Fibroblast of lung (primary cell): ENCODE results near the gene MCTP1. TPM values are rescaled to one million over a fixed set of nuclear protein-coding genes. Genes with fewer than 3 reads are reported as not detected.

ENCODE experiments used
- DNase-seq, 2 donors: peaks; one replicate each; pipeline versions ENCODE4 v3.0.0 to v3.0.0-alpha.2; 2010; ENCODE audit warnings: low read depth in 2 of 2
- H2AFZ ChIP-seq: 2 replicates; pipeline ENCODE4 v1.5.1; 2012; ENCODE audit warnings: low read length, control low read depth, inconsistent platforms
- H3K27ac ChIP-seq: 2 replicates; pipeline ENCODE4 v1.5.1; 2011; ENCODE audit warnings: low read length, control low read depth; ENCODE audit not compliant: insufficient read depth
- H3K27me3 ChIP-seq: 2 replicates; pipeline ENCODE4 v1.5.1; 2011; ENCODE audit warnings: mild to moderate bottlenecking, low read length; ENCODE audit not compliant: control insufficient read depth, insufficient read depth
- H3K36me3 ChIP-seq: 2 replicates; pipeline ENCODE4 v1.5.1; 2011; ENCODE audit warnings: low read length; ENCODE audit not compliant: control insufficient read depth, insufficient read depth
- H3K4me1 ChIP-seq: 2 replicates; pipeline ENCODE4 v1.5.1; 2011; ENCODE audit warnings: low read length; ENCODE audit not compliant: control insufficient read depth, insufficient read depth; ENCODE audit errors: extremely low read depth
- H3K4me2 ChIP-seq: 2 replicates; pipeline ENCODE4 v1.5.1; 2011; ENCODE audit warnings: low read length, control low read depth; ENCODE audit not compliant: insufficient read depth; ENCODE audit errors: extremely low read depth
- H3K4me3 ChIP-seq, 4 experiments: fragments of 200-600 bp in 1 of 4; sonication (generic) in 1 of 4; replicated peaks in 1 of 4; 2 replicates each; pipeline ENCODE4 v1.5.1; 2011 to 2016; ENCODE audit warnings: low read length in 4 of 4, low read depth in 3 of 4, mild to moderate bottlenecking in 3 of 4, control low read depth in 2 of 4, inconsistent platforms in 1 of 4, mixed read lengths in 1 of 4; ENCODE audit not compliant: insufficient read depth in 1 of 4; ENCODE audit errors: control extremely low read depth in 1 of 4
- H3K79me2 ChIP-seq: 2 replicates; pipeline ENCODE4 v1.5.1; 2012; ENCODE audit warnings: mild to moderate bottlenecking, low read length, inconsistent platforms; ENCODE audit not compliant: control insufficient read depth, insufficient read depth
- H3K9ac ChIP-seq: 2 replicates; pipeline ENCODE4 v1.5.1; 2011; ENCODE audit warnings: mild to moderate bottlenecking, low read length, control low read depth; ENCODE audit not compliant: insufficient read depth
- H3K9me3 ChIP-seq: 2 replicates; pipeline ENCODE4 v1.5.1; 2012; ENCODE audit warnings: low read depth, low read length; ENCODE audit not compliant: control insufficient read depth, insufficient read depth
- H4K20me1 ChIP-seq: 2 replicates; pipeline ENCODE4 v1.5.1; 2011; ENCODE audit warnings: low read length; ENCODE audit not compliant: control insufficient read depth, insufficient read depth; ENCODE audit errors: extremely low read depth
- EZH2 ChIP-seq: IDR thresholded peaks from 2 replicates; pipeline ENCODE4 v1.5.1; 2012; ENCODE audit warnings: low read length, control low read depth, mild to moderate bottlenecking; ENCODE audit errors: missing control alignments
- polyA plus RNA-seq, 2 donors: library from polyadenylated mRNA; depleted of rRNA in 1 of 2; stranded (reverse) in 1 of 2; unstranded in 1 of 2; fragments of >200 nt; gene quantifications; 2 replicates each; pipeline ENCODE4 v1.2.1, GENCODE V29; 2011 to 2012; ENCODE audit warnings: missing spikeins in 1 of 2
- total RNA-seq: library from RNA; depleted of rRNA; stranded (reverse); fragments of >200 nt; gene quantifications from 2 replicates; pipeline ENCODE4 v1.2.1, GENCODE V29; 2014
- TF ChIP-seq, protein P1 (sequence below), 2 donors: IDR thresholded peaks in 1 of 2; conservative IDR thresholded peaks in 1 of 2; 1 replicate in 1 of 2; 2 replicates in 1 of 2; pipeline ENCODE4 v1.5.1; 2011 to 2012; ENCODE audit warnings: low read length in 2 of 2, control low read depth in 1 of 2, inconsistent platforms in 1 of 2, low read depth in 1 of 2, mild to moderate bottlenecking in 1 of 2

MCTP1 gene
- total and polyA plus RNA-seq, 2 donors (not counting 1 experiment from before 2014, with no cell fraction given): 0.78 to 7.9 TPM

GRCh38 chr5:94916619-94917018 lies 368.3 kb downstream of the MCTP1 start:
- TF ChIP-seq EZH2: no peak
- TF ChIP-seq, protein P1, sequence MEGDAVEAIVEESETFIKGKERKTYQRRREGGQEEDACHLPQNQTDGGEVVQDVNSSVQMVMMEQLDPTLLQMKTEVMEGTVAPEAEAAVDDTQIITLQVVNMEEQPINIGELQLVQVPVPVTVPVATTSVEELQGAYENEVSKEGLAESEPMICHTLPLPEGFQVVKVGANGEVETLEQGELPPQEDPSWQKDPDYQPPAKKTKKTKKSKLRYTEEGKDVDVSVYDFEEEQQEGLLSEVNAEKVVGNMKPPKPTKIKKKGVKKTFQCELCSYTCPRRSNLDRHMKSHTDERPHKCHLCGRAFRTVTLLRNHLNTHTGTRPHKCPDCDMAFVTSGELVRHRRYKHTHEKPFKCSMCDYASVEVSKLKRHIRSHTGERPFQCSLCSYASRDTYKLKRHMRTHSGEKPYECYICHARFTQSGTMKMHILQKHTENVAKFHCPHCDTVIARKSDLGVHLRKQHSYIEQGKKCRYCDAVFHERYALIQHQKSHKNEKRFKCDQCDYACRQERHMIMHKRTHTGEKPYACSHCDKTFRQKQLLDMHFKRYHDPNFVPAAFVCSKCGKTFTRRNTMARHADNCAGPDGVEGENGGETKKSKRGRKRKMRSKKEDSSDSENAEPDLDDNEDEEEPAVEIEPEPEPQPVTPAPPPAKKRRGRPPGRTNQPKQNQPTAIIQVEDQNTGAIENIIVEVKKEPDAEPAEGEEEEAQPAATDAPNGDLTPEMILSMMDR (conservative IDR thresholded peaks at IDR 0.05 in 1 of 2, IDR thresholded peaks at IDR 0.05 in 1 of 2; ENCODE audit: low read depth in 1 of 2, low read length in 2 of 2): no peak
- H3K4me1 ChIP-seq: no peaks in the 10 kb centered on the region
- H3K9ac ChIP-seq: no peak overlapping the region
- H3K4me2 ChIP-seq: no peak overlapping the region
- no peaks in the 10 kb centered on the region for H3K79me2 ChIP-seq
- no peak overlapping the region for H3K27ac ChIP-seq
- no peaks in the 10 kb centered on the region for H3K36me3 ChIP-seq
- no peaks in the 10 kb centered on the region for H3K27me3 ChIP-seq
- DNase-seq: no peak
- no peak overlapping the region for H2AFZ ChIP-seq
- no peaks in the 10 kb centered on the region for H4K20me1 ChIP-seq
- H3K4me3 ChIP-seq: no peak overlapping the region
- H3K9me3 ChIP-seq: no peaks in the 10 kb centered on the region

DNA sequence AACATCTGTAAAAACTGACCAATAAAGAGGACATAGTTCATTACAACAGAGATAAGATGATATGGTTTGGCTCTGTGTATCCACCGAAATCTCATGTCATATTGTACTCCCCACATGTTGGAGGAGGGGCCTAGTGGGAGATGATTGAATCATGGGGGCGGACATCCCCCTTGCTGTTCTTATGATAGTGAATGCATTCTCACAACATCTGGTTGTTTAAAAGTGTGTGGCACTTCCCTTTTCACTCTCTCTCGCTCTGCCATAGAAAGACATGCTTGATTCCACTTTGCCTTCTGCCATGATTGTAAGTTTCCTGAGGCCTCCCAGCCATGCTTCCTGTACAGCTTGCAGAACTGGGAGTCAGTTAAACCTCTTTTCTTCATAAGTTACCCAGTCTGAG lies 373.6 kb downstream of the MCTP1 start:
- Histone ChIP-seq H3K27ac (no peak overlapping the region), H3K4me3 (no peak overlapping the region), H2AFZ (no peak overlapping the region), H3K36me3 (no peaks in the 10 kb centered on the region), H3K4me1 (no peaks in the 10 kb centered on the region), H3K9me3 (no peaks in the 10 kb centered on the region), H3K79me2 (no peaks in the 10 kb centered on the region), H3K27me3 (no peaks in the 10 kb centered on the region), H3K9ac (no peak overlapping the region), H3K4me2 (no peak overlapping the region), H4K20me1 (no peaks in the 10 kb centered on the region)
- no peak for DNase-seq
- no peak for TF ChIP-seq EZH2
- TF ChIP-seq, protein P1 (conservative IDR thresholded peaks at IDR 0.05 in 1 of 2, IDR thresholded peaks at IDR 0.05 in 1 of 2; ENCODE audit: low read depth in 1 of 2, low read length in 2 of 2): no peak

GRCh38 chr5:94910721-94911120 lies 374.2 kb downstream of the MCTP1 start:
- Histone ChIP-seq H3K27me3 (no peaks in the 10 kb centered on the region), H3K4me1 (no peaks in the 10 kb centered on the region), H2AFZ (no peak overlapping the region), H3K36me3 (no peaks in the 10 kb centered on the region), H3K79me2 (no peaks in the 10 kb centered on the region), H3K4me2 (no peak overlapping the region), H3K9me3 (no peaks in the 10 kb centered on the region), H3K27ac (no peak overlapping the region), H4K20me1 (no peaks in the 10 kb centered on the region), H3K9ac (no peak overlapping the region), H3K4me3 (no peak overlapping the region)
- no peak for DNase-seq
- TF ChIP-seq, protein P1 (conservative IDR thresholded peaks at IDR 0.05 in 1 of 2, IDR thresholded peaks at IDR 0.05 in 1 of 2; ENCODE audit: low read depth in 1 of 2, low read length in 2 of 2): no peak
- TF ChIP-seq EZH2: no peak
